Hippocampal formation (tissue), 2 donors: ENCODE data around the gene PCBP2.
"Not testable (repeated sequence)": the region's sequence is repeated elsewhere in the genome, so short reads cannot be mapped to it uniquely, and the experiment has no call there.

Source experiments
- DNase-seq, 2 donors: peaks; one replicate each; lab custom pipeline; 2025; lab: John Stamatoyannopoulos, UW

The PCBP2 gene

DNA sequence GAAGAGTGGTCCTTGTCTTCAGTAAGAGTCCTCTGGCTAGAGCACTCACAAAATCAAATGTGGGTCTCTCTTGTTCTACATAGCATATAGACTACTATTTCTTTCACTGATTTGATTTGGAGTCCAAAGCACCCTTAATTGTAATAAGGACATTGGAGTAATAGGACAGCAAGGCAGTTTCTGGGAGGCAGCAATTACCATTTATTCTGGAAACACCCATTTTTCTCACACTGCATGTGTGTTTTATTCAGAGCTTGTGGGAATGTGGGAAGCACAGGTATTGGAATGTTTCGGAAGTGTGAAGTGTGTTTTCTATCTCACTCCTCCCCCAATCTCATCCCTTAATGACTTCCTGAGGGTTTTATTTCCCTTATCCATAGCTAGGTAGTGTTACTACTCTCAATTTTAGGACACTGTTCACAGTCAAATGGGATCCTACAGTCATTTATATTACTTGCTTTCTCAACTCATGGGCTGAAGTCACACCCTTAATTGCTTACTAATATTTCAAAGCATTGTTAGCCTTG lies 20.2 kb downstream of the PCBP2 start:
- no peak for DNase-seq

DNA sequence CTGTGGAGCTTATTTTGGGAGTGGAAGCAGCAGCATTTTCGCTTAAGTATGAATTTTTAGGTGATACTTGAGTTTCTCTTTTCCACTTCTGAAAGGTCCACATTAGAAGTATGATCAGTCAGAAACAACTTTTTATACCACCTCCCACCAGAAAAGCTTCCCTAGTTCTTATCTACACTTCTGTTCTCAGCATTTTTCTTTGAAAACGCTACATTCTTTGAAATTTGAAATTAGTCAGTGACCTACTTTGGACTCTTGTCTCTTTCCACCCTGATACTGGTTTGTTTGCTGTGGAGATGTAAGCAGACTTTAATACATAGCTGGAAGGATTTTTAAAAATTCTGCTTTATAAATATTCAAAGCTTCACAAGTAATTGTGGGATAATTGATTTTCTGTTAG lies 22.2 kb downstream of the PCBP2 start:
- DNase-seq, result no peak

GRCh38 chr12:53474819-53475218 lies 22.9 kb downstream of the PCBP2 start:
- no peak for DNase-seq

DNA sequence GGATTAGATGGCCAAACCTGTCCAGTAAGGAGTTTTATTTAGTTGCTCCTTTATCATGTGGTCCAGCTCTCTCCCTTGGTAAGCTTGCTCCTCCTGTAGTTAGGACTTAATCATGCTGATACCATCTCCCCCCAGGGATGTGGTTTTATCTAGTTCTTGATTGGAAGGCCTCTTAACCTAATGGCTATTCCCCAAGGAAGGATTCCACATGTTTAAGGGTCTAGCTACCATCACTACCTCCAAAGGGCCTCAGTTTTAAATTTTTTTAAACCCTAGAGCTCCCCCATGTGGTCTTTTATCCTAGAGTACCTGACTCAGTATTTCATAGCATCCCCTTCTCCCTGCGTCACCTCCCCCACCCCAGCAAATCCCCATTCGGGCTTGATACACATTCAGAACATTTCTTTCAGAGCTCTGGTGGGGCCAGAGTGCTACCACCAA lies 24.9 kb downstream of the PCBP2 start:
- DNase-seq, result no peak

DNA sequence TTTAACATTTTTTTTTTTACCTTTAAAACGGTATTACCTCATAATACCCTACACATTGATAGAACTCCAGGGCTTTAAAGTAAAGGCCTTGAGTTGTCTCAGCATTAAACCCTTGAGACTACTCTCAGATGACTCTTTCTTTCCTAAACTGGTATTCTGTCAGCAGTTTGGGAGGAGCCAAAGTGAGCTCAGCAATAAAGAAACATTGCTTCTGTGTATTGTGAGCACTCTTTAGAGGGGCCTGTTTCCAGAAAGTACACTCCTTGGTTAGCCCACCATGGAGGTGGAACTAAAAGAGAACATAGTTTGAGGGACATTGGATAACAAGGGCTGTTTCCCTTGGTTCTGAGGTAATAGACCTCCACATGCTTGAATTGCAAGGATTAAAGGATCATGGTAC lies 27.0 kb downstream of the PCBP2 start:
- no peak for DNase-seq

DNA sequence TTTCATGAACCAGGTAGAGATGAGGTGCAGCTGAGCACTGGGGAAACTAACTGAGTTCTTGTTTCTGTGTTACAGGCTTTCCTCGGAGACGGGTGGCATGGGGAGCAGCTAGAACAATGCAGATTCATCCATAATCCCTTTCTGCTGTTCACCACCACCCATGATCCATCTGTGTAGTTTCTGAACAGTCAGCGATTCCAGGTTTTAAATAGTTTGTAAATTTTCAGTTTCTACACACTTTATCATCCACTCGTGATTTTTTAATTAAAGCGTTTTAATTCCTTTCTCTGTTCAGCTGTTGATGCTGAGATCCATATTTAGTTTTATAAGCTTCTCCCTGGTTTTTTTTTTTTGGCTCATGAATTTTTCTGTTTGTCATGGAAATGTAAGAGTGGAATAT lies 27.4 kb downstream of the PCBP2 start:
- DNase-seq, result no peak

DNA sequence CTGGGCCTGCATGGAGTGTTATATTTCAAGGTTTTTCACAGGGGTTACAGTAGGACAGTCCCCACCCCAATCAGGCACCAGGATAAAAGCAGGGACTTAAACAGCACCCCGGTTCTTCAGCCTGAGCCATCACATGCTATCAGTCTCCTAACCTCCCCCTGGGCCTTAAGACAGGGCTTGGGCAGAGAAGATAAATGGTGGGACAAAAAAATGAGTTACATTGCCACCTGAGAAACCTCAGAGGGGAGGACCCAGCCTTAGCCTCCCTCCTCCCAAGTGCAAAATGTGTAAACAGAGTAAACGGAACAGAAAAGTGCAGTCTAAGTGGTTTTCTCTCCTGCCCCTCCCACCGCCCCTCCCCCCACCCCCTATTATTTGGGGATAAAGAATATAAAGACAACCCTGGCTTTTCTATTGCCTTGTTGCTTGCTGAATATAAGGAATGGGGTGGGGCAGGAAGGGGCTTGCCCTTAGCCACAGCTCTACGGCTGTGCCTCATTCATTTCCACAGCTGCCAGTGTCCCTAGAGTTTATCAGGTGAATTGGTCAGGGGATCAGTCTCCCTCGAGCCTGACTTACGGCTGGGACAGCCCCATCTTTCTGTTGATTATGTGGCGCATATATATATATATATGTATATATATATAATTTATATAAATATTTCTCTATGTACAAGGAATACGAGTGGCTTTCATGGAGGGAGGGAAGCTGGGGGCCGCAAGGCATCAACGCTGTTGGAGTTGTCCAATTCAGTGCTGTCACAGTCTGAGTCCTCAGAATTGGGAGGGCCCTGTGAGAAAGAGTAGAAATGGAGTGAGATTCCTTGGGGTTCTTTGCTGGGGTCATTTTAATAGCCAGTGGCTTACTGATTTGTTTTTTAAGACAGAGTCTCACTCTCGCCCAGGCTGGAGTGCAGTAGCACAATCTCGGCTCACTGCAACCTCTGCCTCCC lies 28.9 kb downstream of the PCBP2 start:
- DNase-seq, result no peak

GRCh38 chr12:53481458-53481857 lies 29.6 kb downstream of the PCBP2 start:
- DNase-seq, result not testable (repeated sequence)

DNA sequence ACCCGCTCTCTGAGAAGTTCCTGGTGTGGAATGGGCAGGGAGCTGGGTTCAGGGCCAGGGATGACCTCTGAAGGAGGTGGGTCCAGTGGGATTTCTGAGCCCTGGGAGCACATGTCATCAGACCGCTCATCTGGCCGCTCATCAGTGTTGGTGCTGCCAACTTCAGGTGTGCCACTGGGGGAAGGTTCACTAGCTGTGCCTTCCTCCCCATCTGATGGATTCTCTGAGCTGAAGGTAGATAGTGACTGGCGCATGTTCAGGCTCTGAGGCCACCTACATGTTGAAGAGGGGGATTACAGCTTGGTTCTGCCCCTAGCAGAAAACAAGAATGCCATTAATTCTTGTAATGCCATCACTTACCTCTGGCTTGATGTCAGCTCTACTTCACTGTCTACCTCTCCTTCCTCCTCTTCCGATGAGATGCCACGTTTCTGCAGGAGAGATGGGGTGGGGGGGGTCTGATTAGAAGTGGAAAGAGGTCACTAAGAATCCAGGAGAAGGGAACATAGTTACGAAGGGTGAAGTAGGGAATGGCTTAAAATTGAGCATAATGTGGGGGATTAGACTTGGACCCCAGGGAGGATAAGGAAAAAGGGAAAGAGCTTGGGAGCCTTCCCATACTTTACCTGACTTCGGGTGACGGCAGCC lies 30.2 kb downstream of the PCBP2 start:
- DNase-seq, result no peak

DNA sequence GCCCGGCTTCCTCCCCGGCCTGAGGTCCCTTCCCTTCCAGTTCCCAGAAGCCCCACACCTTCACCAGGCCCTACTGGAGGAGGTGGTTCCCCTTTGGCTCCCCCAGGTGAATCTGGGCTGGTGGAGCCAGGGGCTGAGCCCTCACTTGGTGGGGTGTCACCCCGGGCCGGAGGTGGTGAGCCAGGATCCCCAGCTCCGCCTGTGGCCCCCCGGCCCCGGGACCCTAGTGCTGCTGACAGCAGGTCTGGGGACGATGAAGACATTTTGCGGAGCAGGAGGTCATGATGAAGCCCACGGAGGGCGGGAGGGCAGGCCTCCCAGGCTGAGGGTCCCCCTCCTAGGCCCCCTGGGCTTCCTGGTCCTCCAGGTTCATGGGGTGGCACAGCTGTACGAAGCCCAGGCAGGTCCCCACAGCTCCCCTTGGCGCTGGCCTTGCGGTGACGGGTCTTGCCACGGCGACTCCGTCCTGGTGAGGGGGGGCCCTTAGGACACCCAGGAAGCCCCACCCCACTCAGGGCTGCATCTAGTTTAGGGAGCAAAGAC lies 30.8 kb downstream of the PCBP2 start:
- DNase-seq, result no peak

- DNase-seq, result no peak
Measured at GRCh38 chr12:53483225-53483978, 31.5 kb downstream of the PCBP2 start.

DNA sequence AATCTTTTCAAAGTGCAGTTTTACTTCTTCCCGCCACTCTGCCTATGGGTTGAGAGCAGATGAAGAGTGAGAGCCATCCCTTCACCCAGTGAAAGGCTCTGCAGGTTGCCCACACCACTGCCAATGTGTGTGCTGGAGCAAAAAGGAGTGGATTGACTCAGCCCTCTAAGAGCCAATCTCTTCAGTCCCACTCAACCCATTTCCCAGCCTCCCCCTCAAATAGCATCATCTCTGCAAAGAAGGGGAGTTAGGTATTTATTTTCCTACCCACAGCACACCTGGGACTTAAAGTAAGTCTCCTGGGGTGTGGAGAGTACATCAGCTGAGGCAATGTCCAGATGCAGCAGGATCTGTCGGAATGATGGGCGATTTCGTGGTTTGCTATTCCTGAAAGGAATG lies 32.1 kb downstream of the PCBP2 start:
- no peak for DNase-seq

- DNase-seq, result no peak
Measured at GRCh38 chr12:53484686-53485575, 33.0 kb downstream of the PCBP2 start.

DNA sequence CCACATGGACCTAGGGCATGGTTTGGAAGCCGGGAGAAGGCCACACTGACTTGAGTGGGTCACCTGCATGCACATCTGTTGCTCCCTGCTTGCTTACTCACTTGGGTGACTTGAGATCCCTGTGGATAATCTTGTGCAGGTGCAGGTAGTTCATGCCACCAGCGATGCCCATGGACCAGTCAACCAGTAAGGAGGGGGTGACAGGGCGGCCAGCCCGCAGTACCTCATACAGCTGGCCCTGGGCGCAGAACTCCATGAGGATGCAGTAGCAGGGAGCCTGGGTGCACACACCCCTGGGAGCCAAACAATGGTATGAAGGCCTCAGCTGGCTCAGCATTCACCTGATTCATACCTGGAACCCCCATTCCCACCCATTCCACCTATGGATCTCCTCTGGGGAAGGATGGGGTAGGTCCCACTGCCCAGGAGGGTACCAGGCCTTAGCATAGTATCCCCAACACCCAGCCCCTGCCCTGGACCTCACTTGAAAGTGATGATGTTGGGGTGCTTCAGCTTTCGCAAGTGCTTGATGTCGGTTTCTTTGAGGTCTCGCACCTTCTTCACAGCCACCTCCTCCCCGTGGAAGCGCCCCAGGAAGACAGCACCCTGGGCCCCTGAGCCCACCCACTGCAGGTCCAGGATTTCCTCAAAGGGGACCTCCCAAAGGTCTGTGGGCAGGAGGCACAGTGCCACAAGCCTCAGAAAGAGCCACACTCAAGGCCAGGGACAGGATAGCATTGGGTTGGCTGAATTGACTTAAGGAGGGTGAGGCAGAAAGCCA lies 34.2 kb downstream of the PCBP2 start:
- no peak for DNase-seq

GRCh38 chr12:53486736-53487487 lies 35.0 kb downstream of the PCBP2 start:
- DNase-seq, result no peak

DNA sequence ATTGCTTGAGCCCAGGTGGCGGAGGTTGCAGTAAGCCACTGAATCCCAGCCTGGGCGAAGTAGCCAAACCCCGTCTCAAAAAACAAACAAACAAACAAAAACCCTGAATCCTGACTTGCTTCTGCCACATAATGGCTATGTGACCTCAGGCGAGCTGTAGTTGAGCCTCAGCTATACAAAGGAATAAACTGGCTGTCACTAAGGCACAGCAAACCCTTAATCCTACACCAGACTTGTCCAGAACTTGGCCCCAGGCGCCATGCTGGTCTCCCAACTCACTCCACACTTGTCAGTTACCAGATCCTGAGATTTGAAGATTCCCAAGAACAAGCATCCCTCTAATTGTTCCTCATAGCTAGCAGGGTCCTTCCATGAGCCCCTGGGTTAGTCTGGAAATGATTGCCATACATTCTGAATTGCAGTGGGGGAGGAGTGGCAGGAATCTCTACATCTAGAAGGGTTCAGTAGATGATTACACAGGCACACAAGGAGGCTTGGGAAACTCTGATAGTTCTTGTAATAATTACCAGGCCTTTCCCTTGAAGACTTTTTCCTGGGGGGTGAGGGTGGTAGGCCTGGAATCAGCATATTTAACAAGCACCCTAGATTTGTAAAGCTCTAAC lies 37.5 kb downstream of the PCBP2 start:
- DNase-seq, result no peak

DNA sequence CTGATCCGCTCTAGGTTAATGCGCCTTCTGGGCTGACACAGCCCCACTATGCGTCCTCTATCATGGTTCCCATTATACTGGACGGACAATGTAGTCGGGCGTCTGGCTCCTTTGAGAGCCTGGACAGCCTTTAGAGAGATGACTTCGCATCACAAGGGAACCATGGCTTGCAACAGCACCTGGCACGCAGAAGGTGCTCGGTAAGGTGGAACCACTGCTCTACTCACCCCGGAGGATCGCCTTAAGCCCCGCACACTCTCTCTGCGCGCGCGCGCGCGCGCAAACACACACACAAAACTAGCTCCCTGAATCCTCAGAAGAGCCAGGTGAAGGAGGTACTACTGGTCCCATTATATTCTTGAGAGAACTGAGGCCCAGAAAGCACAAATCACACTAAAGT lies 40.3 kb downstream of the PCBP2 start:
- DNase-seq, result no peak

GRCh38 chr12:53492830-53493609 lies 41.1 kb downstream of the PCBP2 start:
- peak; percentile 90 for DNase-seq
